Ramos (cell line): ENCODE results near the gene CTNNBL1.

Experiments
- in situ Hi-C: fragments of 300-500 bp; cut with MboI; formaldehyde crosslinking; loops from one replicate; pipeline ENCODE4 v1.14.3; 2022; ENCODE audit warnings: low sequenced_read_pairs; ENCODE audit not compliant: unreplicated experiment

Gene CTNNBL1

DNA sequence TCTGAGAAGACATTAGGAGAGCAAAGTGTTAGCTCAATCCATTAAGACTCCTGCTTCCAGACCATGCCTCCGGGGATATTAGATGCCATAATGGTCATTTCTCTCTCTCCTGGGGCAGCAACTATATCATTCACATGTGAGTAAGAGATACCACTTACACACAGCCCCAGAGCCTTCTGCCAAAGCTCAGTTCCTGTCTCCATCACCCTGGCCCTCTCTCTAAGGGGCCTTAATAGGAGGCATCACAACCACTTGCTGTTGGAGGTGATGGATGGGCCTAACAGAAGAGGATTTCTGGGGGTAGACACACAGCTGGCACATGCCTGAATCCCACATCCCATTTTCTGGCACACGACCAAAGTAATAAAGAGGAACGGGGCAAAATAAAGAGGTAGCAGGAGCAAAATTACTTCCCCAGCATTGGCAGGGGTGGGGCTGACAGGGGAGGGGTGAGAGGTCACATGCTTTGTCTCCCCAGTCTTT, 175.1 kb downstream of the CTNNBL1 start:
- in situ Hi-C loops, result no loop called here

DNA sequence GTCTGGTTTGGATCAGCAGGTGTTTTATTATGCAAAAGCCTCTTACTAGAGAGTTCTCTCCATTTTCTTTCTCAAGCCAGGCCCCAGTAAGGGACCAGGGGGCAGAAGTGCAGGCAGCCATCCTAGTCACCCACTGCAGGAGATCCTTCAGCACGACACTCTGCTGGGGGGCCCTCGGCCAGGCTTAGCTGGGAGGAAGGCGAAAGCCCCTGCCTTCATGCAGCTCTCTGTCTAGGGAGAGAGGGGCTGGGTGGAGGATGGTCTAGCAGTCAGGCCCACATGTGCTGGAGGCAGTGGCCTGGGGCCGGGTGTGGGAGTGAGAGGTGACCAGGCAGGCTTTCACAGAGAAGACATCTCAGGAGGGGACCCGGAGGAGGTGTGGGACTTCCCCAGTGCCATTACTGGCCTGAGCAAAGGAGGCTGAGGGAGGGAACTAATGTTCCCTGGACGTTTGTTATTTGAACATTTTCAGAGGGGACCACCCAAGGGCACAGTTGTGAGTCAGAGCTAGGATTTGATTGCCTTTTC, 175.6 kb downstream of the CTNNBL1 start:
- in situ Hi-C loops, result no loop called here

DNA sequence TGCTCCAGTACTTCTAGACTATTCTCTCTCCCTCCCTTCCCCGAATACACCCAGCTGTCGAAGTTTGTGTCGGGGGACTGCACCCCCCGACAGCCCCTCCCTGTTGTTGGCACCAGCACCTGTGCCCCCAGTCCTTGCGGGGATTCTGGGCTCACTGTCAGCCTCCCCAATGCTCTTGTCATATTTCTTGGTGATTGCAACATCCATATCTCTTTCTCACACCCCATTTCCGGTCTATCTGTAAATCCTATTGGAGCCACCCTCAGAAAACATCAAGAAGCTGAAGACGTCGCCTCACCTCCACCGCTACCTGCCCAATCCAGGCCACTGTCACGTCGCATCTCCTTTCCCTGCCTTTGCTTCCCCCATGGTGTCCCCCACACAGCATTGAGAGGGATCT, 176.5 kb downstream of the CTNNBL1 start:
- in situ Hi-C loops, result no loop called here

DNA sequence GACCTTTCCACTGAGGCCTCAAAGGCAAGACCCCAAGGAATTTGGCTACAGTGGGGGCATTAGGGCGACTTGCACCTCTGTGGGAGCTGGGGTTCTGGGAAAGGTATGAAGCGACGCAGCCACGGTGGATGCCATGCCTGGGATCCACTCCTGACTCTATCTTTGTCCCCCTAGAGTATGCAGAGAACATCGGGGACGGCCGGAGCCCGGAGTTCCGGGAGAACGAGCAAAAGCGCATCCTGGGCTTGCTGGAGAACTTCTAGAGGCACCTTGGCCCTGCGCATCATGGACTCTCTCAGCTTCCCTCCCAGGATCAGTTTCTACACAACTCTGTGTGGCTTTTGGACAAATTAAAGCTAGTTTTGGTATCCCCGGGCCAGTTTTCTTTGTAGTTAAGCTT, 177.9 kb downstream of the CTNNBL1 start:
- in situ Hi-C loops, result no loop called here

DNA sequence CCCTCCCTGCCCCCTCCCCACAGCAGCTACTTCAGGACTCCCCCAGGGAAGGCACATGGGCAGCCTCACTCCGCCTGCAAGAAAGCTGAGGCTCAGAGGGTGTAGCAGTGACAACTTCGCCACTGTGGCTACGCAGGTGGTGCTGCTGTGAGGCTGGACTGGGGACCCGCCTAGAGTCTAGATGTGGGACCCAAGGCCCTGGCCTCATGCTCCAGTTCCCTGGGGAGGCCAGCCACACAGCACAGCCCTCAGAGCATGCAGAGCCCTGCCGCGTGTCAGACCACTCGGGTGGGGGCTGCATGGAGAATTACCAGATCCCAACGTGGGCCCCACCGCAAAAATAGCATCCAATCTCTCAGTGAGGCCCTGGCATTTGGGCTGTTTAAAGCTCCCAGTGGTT, 178.3 kb downstream of the CTNNBL1 start:
- in situ Hi-C loops, result no loop called here

DNA sequence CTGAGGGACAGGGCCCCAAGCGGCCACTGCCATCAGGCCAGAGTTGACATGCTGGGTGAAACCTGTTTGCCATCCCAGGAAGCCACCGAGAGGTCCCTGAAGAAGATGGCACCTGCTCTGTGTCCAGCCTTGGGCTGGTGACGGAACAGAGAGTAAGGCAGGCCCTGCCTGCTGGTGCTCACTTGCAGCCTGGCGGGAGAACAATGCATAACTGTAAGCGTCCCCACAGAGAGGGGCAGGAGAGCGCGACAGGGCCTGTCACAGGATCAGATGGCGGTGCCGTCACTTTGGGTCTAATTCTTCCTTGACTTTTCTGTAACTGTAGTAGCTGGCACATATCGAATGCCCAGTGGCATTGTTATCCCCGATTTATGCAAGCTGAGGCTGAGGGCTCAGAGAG, 180.1 kb downstream of the CTNNBL1 start:
- in situ Hi-C loops, result no loop called here

DNA sequence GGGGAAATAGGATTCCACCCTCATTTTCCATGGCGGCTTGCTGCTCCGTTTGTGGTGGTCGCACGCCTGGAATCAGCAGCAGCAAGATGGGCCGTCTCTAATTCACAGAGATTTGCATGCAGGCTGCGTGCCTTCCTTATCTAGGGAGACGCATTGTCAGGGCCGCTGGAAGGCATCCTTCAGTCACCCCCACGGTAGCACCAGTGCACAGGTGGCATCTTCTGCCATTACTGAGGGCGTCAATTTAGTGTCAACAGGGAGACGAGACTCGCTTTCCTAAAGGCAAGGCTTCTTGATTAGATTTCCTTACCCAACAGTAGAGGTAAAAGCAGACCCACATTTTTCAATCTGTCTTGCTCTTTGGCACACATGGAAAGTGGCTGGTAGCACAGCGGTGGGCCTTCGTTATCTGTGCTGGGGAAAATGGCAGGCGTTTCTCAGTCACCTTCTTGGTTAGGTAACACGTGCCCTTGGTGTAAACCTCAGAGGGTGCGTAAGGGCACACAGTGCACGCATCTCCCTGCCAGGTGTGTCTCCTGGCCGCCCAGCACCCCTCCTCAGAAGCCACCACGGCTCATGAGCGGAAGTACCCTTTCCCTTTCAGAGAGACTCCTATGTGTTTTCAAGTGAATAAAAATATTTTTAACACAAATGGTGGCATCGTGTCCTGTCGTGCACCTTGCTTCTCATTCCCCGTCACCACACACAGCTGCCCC, 181.8 kb downstream of the CTNNBL1 start:
- in situ Hi-C loops, result no loop called here

DNA sequence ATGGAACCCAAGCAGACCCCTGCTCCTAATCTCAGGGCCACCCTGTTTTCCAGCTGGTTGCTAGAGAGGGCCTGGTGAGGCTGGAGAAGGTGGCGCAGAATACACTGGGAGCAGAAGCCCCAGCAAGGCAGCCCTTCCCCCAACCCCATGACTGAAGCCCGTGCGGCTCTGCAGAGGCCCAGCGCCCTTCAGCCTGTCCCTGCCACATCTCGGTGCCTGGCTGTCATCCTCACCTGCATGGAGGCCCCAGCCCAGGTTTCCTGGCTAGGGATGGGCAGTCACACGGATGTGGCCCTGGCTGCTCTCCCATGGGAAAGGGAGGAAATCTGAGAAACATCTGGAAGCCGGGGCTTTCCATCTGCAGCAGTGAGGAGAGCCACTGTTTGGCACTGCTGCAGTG, 183.0 kb downstream of the CTNNBL1 start:
- in situ Hi-C loops, result no loop called here

DNA sequence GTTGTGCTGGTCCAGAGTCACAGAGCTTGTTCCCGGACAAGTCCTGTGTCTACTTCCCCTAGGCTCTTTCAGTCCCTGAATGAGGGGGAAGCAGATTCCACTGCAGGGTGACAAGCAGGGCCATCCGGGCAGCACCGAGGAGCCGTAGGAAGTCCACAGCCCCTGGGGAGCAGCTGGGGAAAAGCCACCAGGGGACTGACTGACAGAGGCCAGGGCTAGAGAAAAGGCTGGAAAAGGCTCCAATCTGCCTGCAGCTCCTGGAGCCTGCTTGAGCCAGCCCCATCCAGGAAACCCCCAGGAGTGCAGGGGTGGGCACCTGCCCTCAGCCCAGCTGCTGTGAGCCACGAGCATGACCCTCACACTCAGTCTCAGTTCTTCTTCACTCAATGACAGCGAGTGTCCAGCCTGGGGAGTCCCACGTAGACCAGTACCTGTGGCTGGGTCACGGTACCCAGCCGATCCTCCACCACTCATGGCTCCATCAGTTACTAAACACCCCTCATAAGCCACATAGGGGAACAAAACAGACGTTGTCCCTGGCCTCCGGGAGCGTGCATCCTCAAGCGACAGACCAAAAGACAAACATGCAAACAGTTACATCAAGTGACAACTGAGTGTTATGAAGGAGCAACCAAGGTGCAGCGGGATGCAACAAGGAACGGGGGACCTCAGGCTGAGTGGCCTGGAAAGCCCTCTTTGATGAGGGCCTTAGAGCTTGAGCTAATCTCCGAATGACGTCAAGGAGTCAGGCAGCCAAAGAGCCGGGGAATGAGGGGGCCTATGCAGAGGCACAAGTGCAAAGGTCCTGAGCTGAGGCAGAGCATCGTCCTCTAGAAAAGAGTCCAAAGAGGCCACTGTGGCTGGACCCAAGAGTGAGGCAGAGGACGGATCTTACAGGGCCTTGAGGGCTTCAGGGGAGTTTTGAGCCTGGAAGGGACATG, 184.3 kb downstream of the CTNNBL1 start:
- in situ Hi-C loops, result no loop called here

DNA sequence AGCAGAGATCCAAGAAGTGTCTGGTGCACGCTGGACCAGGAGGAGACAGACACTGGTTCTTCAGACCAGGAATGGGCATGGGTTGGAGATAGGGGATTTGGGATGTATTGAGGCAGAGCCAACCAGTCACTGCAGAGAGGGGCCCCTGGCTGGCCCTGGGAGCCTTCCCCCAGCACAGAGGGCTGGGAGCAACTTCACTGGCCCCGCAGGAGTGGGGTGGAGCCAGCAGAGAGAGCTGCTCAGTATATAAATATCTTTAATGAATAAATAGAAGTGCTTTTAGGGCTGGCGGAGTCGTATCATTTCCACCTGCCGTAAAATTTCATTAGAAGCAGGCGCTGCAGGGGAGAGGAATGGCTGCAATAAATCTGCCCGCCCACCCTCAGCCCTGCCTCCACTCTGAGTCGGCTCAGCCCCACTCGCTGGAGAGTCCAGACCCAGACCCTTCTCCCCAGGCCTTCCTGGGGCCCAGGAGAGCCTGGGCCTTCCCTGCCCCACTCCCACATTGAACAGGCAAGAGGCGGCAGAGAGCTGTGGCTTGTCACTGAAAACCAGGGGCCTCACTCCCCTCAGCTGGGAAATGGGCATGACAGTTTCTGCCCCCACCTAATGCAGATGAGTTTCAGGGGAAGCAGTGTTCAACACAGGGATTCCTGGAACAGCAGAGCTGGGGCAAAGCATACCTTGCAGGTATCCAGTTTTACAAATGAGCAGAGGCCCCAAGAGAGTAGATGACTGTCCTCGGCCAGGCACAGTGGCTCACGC, 185.2 kb downstream of the CTNNBL1 start:
- in situ Hi-C loops, result no loop called here

DNA sequence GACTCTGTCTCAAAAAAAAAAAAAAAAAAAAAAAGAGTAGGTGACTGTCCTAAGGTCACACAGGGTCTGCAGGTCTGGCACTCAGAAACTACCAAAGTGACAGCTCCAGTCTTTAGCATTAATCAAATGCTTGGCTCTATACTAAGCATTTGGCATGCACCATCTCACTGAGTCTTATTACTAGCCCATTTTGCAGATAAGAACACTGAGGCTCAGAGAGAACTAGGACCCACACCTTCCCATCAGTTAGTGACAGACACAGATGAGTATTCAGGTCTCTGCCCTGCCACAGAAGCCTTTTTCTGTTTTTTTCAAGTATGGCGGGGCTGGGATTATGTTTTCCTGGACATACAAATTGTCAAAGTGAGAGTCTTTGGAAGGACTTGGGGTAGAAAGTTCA, 186.0 kb downstream of the CTNNBL1 start:
- in situ Hi-C loops, result no loop called here

DNA sequence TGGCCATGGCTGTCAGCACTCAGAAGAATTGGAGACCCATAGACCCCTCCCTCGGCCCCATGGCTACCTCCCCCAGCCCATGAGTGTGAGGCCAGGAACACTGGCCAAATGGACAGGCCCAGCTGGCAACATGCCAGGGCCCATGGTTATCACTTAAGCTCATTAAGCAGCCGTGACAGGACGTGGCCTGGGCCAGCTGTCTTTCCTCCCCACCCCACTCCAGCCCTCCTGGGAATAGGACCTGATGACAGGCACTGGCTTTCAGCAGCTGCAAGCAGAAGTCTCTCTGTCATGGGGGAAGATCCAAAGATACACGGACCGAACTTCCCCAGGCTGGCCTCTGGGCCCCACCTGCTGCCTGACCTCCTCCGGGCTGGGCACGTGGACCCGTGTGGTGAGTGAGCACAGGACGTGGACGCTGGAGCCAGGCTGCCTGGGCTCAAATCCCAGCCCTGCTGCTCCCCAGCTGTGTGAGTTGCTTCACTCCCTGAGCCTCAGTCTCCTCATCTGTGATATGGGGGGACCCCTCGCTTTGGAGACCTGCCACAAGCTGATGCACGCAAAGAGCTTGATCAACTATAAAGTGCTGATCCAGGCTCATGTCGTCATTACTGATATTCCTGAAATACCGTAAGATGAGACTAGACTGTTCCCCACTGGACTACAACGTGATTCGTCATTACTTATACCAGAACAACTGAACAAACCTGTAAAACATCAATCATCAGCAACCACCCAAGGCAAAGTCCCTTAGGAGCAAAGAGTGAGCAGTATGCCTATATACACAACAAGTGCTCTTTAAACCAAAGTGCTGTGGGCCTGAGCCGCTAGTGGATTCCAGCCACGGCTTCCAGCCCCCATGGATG, 187.1 kb downstream of the CTNNBL1 start:
- in situ Hi-C loops, result no loop called here

DNA sequence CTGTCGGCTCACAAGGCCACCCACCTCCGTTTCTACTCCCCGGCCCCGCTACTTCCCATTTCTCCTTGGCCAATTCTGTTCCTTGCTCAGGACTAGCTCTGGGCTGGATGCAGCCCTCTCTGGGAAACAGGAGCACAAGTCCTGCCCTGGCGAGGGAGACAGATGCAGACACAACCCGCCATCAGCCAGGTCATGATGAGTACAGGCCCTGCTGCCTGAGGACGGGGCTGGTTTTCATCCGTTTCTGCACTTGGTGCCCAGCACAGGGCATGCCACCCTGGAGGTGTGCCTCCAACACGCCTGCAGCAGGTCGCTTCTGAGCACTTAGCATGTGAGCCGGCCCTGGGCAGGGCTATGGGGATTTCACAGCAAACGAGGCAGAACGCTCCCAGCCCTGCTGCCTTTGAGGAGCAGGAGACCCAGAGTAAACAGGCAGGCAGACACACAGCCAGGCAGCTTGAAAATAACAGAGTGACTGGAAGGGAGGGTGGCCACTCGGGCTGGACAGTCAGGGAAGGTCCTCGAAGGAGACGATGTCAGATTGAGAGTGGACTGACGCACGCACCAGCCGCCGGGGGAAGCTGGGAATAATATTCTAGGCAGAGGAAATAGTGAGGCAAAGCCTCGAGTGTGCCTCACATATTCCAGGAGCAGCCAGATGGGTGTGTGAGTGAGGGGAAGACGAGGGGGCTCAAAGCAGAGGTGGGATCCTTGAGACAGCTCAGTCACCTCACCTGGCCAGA, 187.9 kb downstream of the CTNNBL1 start:
- in situ Hi-C loops, result no loop called here

DNA sequence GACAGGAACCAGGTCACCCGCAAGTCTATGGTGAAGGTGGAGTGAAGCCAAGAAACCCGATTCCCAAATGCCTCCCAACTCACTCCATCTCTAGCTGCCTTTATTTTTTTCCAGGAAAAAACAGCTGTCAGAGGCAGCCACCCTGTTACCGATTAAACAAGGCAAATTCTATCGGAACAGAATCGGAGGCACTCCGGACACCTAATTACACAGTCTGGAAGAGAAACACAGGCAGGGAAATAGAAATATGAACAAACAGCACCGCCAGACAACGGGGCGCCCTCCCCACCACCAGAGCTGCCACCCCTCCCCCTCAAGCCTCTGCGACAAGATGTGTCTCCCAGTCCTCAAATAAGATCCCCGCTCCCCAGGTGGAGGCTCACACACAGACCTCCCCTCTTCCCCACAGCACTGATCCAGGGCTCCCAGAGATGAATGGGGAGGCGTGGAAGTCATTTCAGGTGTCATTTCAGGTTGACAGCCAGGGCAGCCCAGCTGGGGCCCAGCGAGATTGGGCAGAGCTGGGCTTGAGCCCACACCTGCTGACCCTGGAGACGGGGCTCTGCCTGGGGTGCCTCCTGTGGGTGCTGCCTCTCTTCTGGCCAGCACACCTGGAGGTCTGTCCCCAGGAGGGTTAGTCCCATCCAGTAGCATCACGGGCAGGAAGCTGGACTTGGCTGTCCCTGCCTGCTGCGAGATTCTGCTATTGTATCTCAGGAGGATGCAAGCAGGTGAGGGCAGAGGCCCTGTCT, 189.3 kb downstream of the CTNNBL1 start:
- in situ Hi-C loops, result no loop called here

DNA sequence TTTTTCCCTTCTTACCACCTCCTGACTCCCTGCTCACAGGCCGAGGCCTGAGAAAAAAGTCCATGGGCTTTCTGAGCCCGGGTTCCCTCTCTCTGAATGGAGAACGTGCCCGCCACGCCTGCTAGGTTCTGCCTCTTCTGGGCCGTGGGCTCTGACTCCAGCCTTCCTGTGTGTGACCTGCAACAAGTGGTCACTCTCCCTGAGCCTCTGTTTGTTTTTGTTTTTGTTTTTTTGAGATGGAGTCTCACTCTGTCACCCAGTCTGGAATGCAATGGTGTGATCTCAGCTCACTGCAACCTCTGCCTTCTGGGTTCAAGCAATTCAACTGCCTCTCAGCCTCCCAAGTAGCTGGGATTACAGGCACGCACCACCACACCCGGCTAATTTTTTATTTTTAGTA, 191.2 kb downstream of the CTNNBL1 start:
- in situ Hi-C loops, result no loop called here

DNA sequence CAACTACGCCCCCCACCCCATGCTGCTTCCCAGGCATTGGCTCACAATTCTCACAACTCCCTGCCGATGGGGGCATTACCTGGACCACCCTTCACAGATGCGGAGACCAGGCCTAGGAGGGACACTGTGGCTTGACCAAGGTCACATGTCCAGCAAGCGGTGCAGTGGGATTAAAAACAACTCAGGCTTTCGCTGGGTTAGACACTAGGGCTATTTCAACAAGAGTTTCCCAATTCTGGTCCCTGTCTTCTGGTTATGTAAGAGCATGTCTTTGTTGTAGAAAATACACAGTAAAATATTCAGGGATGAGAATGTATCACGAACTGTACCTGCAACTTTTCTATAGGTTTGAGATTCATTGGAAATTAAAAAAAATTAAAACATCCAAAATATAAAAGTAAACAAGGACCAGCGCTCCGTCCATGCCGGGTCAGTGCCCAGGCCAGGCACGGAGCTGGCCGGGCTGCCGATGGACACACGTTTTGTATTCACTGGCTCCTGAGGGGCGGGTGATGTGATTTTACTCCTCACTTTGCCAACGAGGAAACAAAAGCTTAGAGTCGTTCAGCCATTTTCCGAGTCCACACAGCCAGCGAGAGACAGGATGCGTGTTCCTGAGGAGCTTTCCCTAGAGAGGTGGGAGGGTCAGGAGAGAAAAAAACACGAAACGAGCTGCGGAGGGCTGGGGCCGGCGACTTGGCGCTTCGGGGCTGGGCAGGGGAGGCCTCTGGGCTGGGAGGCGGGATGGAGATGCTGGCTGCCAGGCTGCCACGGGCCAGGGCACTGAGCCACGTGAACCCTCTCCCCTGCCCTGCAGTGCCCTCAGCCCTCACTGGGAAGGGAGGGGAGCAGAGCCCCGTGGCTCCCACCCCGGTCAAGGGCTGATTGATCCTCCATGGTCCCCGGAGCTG, 192.0 kb downstream of the CTNNBL1 start:
- in situ Hi-C loops, result no loop called here

DNA sequence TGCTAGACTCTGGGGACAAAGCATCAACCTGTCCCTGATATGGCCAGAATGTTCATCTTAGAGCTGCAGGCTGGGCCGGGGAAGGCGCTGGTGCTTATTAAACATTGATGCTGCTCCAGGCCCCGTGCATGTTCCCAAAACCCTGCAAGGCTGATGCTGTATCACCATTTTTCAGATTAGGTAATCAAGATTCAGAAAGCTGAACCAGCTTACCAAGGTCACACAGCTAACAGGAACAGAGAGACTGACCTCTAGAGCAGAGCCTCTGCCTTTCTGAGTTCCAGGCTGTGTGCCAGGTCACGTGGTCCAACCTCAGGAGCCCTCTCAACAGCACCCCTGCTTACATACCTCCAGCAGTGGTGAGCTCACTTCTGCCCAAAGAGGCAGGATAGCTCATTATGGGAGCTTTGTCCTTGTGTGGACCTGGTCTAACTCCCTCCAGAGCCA, 193.0 kb downstream of the CTNNBL1 start:
- in situ Hi-C loops, result no loop called here
